OCI-LY3 (cell line): ENCODE data around the gene CDPF1.

Experiments
- H2AFZ ChIP-seq: fragments of 200-600, 300-600 bp; shearing (Covaris generic); 2 replicates; pipeline ENCODE4 v1.6.0; 2014; ENCODE audit warnings: antibody characterized with exemption, low read depth, low read length
- H3K27ac ChIP-seq: fragments of 200-600, 300-600 bp; sonication (generic); 2 replicates; pipeline ENCODE4 v1.5.1; 2014; ENCODE audit warnings: mild to moderate bottlenecking, low read length, moderate library complexity, mixed read lengths
- H3K27me3 ChIP-seq: fragments of 200-600, 300-600 bp; sonication (generic); 2 replicates; pipeline ENCODE4 v1.6.1; 2014; ENCODE audit warnings: low read depth, low read length, mixed read lengths
- H3K36me3 ChIP-seq: fragments of 200-600, 300-600 bp; sonication (generic); replicated peaks from 2 replicates; pipeline ENCODE3; 2014; ENCODE audit warnings: low read depth, low read length, mixed read lengths
- H3K4me1 ChIP-seq: fragments of 300-600, 200-600 bp; sonication (generic); 2 replicates; pipeline ENCODE4 v1.6.1; 2014; ENCODE audit warnings: low read length, mixed read lengths
- H3K4me2 ChIP-seq: fragments of 200-600, 300-600 bp; sonication (generic); 2 replicates; pipeline ENCODE4 v1.6.1; 2014; ENCODE audit warnings: low read length, mixed read lengths
- H3K4me3 ChIP-seq: fragments of 300-600, 200-600 bp; sonication (generic); 2 replicates; pipeline ENCODE4 v1.5.1; 2014; ENCODE audit warnings: antibody characterized with exemption, mild to moderate bottlenecking, low read length, moderate library complexity
- H3K79me2 ChIP-seq: fragments of 300-600, 200-600 bp; shearing (Covaris generic); 2 replicates; pipeline ENCODE4 v1.6.1; 2014; ENCODE audit warnings: mild to moderate bottlenecking, low read length, mixed read lengths
- H3K9ac ChIP-seq: fragments of 300-600, 200-600 bp; shearing (Covaris generic); 2 replicates; pipeline ENCODE4 v1.6.0; 2014; ENCODE audit warnings: mild to moderate bottlenecking, low read length, moderate library complexity
- H3K9me3 ChIP-seq: fragments of 200-600, 300-600 bp; shearing (Covaris generic); 2 replicates; pipeline ENCODE4 v1.6.1; 2014; ENCODE audit warnings: low read length, mixed read lengths; ENCODE audit not compliant: insufficient read depth
- H4K20me1 ChIP-seq: fragments of 200-600, 300-600 bp; sonication (generic); 2 replicates; pipeline ENCODE4 v1.6.1; 2016; ENCODE audit warnings: low read length, mixed read lengths; ENCODE audit not compliant: insufficient read depth
- EZH2phosphoT487 ChIP-seq: fragments of 200-600 bp; shearing (Covaris generic); IDR thresholded peaks from 2 replicates; pipeline ENCODE4 v1.6.1; 2018; ENCODE audit warnings: antibody characterized with exemption, mixed run types, low read depth
- TF ChIP-seq, protein P1 (sequence below): fragments of 200-600, 300-600 bp; sonication (generic); IDR thresholded peaks from 2 replicates; pipeline ENCODE4 v1.5.1; 2014; ENCODE audit warnings: antibody characterized with exemption, low read length, low read depth

Gene CDPF1

DNA sequence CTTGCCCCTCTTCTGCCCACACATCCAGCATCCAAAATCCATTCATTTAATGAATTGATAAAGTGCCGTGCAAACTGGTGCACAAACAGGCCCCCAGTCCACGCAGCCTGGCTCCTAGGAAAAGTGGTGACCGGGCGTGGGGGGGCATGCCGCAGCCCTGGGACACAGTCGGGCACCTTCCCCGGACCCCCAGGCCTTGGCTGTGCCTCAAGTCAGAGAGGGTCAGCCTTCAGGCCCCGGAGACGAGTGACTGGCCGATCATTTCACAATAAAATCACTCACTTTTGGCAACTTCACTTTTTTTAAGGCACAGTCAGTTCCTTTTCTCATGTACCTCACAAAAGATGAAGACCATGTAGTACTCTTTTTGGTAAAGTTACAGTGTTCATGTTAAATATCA is 8.0 kb downstream of the CDPF1 start:
- Histone ChIP-seq H3K4me3 (no peak overlapping the region), H3K9me3 (no peaks in the 10 kb centered on the region), H3K9ac (no peak overlapping the region), H3K4me1 (no peaks in the 10 kb centered on the region), H3K79me2 (no peaks in the 10 kb centered on the region), H3K27ac (no peak overlapping the region), H3K27me3 (no peaks in the 10 kb centered on the region), H3K36me3 (peaks cover 23% of the 10 kb centered on the region), H2AFZ (no peak overlapping the region), H3K4me2 (no peak overlapping the region), H4K20me1 (no peaks in the 10 kb centered on the region)
- no peak for TF ChIP-seq EZH2phosphoT487
- TF ChIP-seq, protein P1, sequence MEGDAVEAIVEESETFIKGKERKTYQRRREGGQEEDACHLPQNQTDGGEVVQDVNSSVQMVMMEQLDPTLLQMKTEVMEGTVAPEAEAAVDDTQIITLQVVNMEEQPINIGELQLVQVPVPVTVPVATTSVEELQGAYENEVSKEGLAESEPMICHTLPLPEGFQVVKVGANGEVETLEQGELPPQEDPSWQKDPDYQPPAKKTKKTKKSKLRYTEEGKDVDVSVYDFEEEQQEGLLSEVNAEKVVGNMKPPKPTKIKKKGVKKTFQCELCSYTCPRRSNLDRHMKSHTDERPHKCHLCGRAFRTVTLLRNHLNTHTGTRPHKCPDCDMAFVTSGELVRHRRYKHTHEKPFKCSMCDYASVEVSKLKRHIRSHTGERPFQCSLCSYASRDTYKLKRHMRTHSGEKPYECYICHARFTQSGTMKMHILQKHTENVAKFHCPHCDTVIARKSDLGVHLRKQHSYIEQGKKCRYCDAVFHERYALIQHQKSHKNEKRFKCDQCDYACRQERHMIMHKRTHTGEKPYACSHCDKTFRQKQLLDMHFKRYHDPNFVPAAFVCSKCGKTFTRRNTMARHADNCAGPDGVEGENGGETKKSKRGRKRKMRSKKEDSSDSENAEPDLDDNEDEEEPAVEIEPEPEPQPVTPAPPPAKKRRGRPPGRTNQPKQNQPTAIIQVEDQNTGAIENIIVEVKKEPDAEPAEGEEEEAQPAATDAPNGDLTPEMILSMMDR = no peak

DNA sequence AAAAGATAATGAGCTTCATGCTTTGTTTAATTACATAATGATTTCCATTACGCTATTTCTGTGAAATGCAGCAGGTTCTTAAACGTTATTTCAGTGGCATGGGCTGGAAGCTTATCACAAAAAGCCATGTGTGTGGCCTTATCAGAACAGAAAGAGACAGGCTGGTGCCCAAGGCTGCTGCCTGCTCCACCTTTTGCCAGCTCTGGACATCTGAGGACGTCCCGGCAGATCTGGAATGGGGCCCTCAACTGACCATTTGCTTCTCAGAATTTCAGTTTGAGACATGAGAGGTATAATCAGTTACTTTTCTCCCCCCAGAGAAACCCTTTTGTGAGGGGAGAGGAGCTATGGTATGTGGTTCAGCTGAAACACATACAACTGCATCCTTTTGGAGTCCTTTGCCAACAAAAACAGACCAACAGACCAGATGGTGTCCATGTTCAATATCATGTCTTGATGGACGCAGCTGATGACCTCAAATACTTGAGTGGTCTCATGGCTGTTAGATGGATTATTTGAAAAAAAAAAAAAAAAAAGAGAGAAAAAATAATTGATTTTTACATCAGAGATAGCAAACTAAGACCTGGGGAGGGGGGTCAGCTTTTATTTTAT is 8.6 kb downstream of the CDPF1 start:
- H3K27ac ChIP-seq = no peak overlapping the region

DNA sequence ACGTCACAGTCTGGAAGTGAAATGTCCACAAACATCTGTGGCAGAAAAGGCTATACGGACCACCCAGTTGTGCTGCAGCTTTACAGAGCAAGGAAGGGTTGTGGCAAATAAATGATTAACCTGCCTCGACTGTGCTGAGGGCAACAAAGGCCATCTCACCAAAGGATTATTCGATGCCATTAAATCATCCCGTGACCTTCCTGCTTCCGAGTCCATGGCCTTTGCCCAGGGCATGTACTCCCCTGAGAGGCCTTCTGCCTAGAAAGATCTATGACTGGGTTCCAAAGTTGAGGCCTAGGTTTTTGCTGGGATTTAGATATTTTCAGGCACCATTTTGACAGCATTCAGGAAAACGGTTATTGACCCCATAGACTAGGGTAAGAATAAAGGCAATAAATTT is 9.2 kb downstream of the CDPF1 start:
- Histone ChIP-seq H3K4me1 (no peaks in the 10 kb centered on the region), H3K27ac (no peak overlapping the region), H3K4me2 (no peak overlapping the region), H3K79me2 (no peaks in the 10 kb centered on the region), H3K4me3 (no peak overlapping the region), H4K20me1 (no peaks in the 10 kb centered on the region), H3K36me3 (peaks cover 26% of the 10 kb centered on the region), H3K9ac (no peak overlapping the region), H3K9me3 (no peaks in the 10 kb centered on the region), H3K27me3 (no peaks in the 10 kb centered on the region), H2AFZ (no peak overlapping the region)
- TF ChIP-seq EZH2phosphoT487 = no peak
- TF ChIP-seq, protein P1 = no peak

More for the DNA sequence above, 8.6 kb downstream of the CDPF1 start:
- no peak for TF ChIP-seq EZH2phosphoT487
- TF ChIP-seq, protein P1 = no peak
- Histone ChIP-seq H3K4me3 (no peak overlapping the region), H3K27me3 (no peaks in the 10 kb centered on the region), H2AFZ (no peak overlapping the region), H3K9me3 (no peaks in the 10 kb centered on the region), H3K9ac (no peak overlapping the region), H3K79me2 (no peaks in the 10 kb centered on the region), H3K36me3 (peaks cover 26% of the 10 kb centered on the region), H3K4me2 (no peak overlapping the region), H3K4me1 (no peaks in the 10 kb centered on the region), H4K20me1 (no peaks in the 10 kb centered on the region)

DNA sequence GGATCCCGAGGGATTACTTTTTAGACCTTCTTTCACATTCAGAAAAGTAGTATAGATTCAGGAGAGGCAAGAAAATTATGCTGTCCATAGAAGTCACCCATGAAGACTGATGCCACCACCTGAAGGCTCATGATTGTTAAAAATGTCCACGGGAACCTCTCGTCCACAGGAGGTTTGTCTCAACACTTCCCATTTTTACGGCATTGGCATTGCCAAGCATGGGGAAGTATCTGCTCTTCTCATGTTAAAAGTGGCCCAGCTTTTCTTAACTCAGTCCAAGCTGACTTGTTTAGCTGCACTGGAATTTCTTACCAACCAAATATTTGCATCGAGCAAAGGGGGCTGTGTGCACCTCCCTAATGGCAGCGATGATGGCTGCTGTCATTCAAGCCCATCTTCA is 9.6 kb downstream of the CDPF1 start:
- Histone ChIP-seq H3K4me2 (no peak overlapping the region), H3K9ac (no peak overlapping the region), H3K4me3 (no peak overlapping the region)

More for the DNA sequence above, 9.6 kb downstream of the CDPF1 start:
- Histone ChIP-seq H3K4me1 (no peaks in the 10 kb centered on the region), H3K79me2 (no peaks in the 10 kb centered on the region), H3K27me3 (no peaks in the 10 kb centered on the region), H2AFZ (no peak overlapping the region), H3K36me3 (peaks cover 27% of the 10 kb centered on the region), H3K27ac (no peak overlapping the region), H4K20me1 (no peaks in the 10 kb centered on the region), H3K9me3 (no peaks in the 10 kb centered on the region)
- TF ChIP-seq, protein P1 = no peak
- no peak for TF ChIP-seq EZH2phosphoT487
